Midbrain (tissue), 1 donor: ENCODE results near the gene NELFB.

ENCODE experiments used
- DNase-seq: peaks from one replicate; lab custom pipeline; 2025; lab: John Stamatoyannopoulos, UW

Gene NELFB

GRCh38 chr9:137303151-137303892, 48.2 kb downstream of the NELFB start:
- DNase-seq: no peak

GRCh38 chr9:137303893-137304382, 48.8 kb downstream of the NELFB start:
- DNase-seq: no peak

- DNase-seq: no peak
Measured at GRCh38 chr9:137304383-137305059, 49.4 kb downstream of the NELFB start.

DNA sequence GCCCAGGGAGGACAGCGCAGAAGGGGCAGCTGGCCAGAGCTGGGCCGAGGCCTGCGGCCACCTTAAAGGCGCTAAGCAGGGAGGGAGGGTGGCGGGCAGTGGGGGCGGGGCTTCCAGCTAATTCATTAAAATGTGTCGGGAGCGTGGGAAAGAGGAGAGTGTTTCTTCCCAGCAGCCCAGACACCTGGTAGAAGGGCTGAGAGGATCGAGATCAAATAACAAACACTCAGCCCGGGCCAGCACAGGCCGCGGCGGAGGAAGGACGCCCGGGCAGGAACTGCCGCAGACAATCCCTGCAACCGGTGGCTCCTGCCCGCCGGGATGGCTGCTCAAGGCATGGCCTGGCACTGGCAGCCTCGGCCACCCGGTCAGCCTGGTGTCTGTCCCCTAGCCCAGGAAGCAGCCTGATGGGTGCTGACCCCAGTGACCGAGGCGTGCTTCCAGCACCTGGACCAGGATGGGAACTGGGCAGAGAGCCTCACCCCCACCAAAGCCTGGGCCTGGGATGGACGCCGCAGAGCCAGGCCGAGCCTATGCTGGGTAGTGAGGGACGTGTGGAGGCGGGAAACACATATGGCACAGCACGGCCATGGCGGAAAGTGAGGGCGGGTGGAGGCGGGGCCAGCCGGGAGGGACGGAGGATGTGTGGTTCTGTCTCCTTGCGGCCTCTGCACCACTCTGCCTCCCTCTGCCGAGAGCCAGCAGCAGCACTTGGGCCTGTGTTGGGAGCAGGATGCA, 50.1 kb downstream of the NELFB start:
- DNase-seq: no peak

- no peak for DNase-seq
Measured at GRCh38 chr9:137305798-137306065, 50.6 kb downstream of the NELFB start.

DNA sequence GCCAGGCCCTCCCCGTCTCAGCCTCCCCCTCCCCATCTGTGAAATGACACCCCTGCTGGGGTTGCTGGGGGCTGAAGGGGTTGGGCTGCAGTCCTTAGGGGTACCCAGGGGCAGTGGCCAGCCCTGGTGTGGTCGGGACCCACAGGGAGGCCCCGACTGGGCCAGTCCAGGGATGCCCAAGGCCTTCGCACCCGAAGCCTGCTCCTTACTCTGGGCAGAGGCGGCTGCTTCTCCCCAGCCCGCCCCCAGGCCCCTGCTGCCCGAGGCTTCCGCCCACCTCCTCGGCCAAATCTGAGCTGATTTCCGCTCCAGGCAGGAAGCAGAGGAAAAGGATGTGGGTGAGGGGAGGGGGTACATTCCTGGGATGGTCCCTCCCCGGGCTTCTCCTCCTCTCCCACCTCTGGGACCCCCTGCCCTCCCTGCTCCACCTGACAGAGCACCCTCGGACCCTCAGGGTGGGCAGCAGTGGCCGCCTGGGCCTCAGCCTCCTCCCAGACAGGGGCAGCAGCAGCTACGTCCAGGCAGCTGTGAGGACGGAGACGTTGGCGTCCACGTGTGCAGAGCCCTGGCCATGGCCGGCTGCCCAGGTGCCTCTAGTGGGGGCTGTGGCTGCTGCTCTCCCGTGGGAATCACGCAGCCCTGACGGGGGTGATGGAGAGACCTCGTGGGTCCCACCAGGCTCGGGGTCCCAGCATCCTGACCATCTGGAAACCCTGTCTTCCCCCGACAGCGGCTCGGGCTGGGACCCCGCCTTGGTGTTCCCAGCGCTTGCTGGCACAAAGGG, 51.1 kb downstream of the NELFB start:
- no peak for DNase-seq

DNA sequence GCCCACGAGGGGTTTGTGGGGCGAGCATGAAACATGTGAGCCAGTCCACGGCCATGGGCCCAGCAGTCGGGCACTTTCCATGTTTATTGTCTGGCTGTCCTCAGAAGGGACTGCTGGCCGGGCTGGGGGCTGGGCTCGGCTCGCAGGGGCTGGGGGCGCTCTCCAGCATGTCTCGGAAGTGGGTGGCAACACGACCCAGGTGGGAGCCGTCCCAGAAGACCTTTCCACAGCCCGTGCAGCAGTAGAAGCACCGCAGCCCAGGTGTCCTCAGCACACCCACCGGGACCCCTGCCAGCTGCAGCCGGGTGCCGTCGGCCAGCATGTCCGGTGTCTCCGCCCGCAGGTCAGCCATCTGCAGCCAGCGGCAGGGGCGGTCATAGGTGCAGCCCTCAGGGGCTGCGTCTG, 51.7 kb downstream of the NELFB start:
- no peak for DNase-seq

GRCh38 chr9:137307255-137308056, 52.3 kb downstream of the NELFB start:
- no peak for DNase-seq

DNA sequence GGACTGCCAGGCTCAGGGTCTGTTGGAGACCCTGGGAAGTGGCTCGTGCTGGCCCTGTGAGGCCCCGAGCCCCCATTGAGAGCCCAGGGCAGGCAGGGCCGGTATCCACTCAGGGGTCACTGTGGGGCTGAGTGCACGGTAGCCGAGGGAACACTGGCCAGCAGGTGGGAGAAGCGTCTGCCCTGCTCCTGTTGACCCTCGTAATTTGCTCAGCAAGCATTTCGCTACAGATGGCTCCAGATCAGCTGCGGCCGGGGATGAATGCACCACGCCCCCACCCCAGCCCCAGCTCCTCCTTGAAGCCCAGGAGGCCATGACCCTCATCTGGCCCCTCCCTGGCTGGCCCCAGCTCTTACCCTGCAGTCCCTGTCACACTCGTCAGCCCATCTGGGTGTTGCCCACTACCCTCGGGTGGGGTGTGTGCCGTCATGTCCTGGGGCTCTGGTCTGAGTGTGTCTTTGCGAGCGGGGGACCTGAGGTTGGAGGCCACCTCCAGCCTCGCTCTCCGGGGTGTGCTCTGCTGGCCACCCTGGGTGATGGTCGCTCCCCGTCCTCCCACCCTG, 53.0 kb downstream of the NELFB start:
- DNase-seq: no peak

DNA sequence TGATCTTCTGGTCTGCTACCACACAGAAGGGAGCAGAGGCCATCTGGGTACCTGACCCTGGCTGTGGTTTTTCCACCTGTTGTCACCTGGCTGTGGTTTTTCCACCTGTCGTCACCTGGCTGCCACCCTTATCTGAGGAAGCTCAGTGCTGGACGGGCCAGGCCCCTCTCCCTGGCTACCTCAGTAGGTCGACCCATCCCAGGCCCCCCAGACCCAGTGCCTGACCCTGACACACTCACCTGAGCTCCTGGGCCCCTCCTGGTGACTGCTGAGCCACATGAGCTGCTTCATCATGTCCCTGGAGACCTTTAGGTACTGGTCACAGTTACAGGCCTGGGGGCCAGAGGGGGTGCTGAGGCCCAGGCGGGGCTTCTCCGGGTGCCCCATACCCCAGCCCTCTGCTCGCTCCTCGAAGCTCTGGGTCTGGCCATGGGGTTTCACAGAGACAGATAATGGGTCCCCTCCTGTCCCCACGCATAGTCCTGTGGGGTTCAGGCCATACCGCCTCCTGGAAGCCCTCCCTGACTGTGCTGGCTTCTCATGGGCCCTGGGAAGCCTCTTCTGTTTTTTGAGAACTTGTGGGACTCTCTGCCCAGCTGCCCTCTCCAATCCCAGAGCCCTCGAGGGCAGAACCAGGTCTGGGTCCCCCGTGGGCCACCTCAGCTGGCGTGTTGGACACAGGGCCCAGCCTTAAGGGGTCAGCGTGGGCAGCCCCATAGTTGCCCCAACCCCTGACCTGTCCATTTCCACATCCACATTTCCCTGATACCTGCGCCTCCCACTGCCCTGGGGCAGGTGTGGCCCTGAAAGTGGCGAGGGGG, 54.5 kb downstream of the NELFB start:
- DNase-seq: no peak

DNA sequence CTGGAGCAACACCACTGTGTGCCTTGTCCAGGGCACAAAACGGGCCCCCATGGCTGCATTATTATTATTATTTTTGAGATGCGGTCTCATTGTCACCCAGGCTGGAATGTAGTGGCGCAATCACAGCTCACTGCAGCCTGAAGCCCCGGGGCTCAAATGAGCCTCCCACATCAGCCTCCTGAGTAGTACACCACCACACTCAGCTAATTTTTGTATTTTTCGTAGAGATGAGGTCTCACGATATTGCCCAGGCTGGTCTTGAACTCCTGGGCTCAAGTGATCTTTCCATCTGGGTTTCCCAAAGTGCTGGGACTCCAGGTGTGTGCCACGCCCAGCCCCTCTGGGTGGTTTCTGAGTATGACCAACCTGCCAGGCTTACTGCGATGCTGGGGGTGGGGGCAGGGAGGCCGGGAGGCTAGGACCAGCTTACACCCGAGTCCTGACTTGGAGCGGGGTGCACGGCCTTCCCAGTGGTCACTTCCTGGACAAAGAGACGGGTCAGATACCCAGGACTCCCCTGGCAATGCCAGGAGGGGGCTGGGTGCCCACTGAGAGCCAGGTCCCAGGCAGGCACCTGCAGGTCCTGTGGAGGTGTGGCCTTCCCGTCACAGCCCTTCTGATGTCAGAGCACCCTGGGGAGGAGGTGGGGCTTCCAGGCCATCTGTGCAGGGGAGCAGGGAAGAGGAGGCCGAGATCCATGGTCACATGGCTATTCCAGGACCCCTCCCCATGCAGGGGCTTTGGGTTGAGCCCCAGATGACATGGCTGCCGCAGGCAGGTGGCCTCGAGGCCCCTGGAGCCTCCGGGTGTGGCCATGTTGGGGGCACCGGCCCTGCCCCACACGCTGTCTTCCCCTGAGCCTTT, 55.3 kb downstream of the NELFB start:
- DNase-seq: no peak

GRCh38 chr9:137311171-137311985, 56.3 kb downstream of the NELFB start:
- no peak for DNase-seq

- no peak for DNase-seq
Measured at GRCh38 chr9:137311986-137312851, 57.1 kb downstream of the NELFB start.

- no peak for DNase-seq
Measured at GRCh38 chr9:137312852-137313325, 57.8 kb downstream of the NELFB start.

GRCh38 chr9:137313326-137313936, 58.3 kb downstream of the NELFB start:
- DNase-seq: no peak

DNA sequence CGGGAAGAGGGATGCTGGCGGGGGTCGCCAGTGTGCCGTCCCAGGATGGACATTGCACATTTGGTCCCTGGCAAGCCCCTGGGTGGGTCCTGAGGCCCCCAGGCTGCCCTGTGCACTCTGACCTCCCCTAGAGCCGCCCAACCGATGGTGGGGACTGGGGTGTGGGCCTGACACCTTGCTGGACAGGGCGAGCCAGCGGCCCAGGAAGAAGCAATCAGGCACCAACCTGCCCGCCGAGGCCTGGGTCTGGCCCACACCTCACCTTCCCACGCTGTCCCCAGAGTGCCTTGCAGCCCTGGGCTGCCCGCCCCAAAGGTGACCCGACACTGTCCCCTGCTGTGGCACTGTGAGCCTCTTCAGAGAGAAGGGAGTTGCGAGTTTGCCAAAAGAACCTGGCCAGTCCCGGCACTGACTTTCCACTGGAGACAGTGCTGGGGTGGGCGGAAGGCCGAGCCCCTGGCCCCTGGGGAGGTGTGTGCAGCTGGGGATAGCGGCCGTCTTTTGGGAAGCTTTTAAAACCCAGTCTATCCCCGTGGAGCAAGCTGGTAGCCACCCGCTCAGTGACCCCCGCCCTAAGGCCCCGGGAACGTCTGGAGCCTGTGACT, 58.9 kb downstream of the NELFB start:
- no peak for DNase-seq
